Endothelial cell of umbilical vein (primary cell): ENCODE results near the gene CEP250. TPM values are rescaled to one million over a fixed set of nuclear protein-coding genes. Genes with fewer than 3 reads are reported as not detected.

Experiments
- BruUV-seq: library from RNA; stranded (reverse); fragments of 400-500 nt; replicated peaks from 2 replicates; lab custom pipeline; 2021; lab: Mats Ljungman, UMichigan
- CTCF ChIA-PET: fragments of 300-600, 350-600 bp; sonication (Branson Sonifier 250); formaldehyde crosslinking; loops from one replicate; lab custom pipeline; 2021; ENCODE audit warnings: antibody characterized with exemption, inconsistent platforms; lab: Charles Lee
- POLR2A ChIA-PET: fragments of 300-600, 350-600 bp; sonication (Branson Sonifier 250); formaldehyde crosslinking; loops from one replicate; lab custom pipeline; 2021; ENCODE audit warnings: antibody characterized with exemption, inconsistent platforms; lab: Charles Lee
- DNase-seq: peaks from one replicate; pipeline ENCODE4 v3.0.0-alpha.2; 2011; ENCODE audit warnings: low read depth, low spot score
- FAIRE-seq: peaks from 2 replicates; lab custom pipeline; 2011; peaks lifted over from hg19 to GRCh38; lab: Jason Lieb, UNC
- H2AFZ ChIP-seq: 2 replicates; pipeline ENCODE4 v1.6.0; 2012; ENCODE audit warnings: low read depth, low read length, control low read depth, inconsistent platforms
- H3K27ac ChIP-seq: 2 replicates; pipeline ENCODE4 v1.5.1; 2011; ENCODE audit warnings: low read depth, mild to moderate bottlenecking, control low read depth, low read length, moderate library complexity; ENCODE audit not compliant: insufficient read depth
- H3K27me3 ChIP-seq, 2 experiments: 2 replicates each; pipeline versions ENCODE4 v1.6.0 to v1.6.1; 2011; ENCODE audit warnings: low read length in 2 of 2, mixed read lengths in 1 of 2; ENCODE audit not compliant: control insufficient read depth in 2 of 2, insufficient read depth in 2 of 2
- H3K36me3 ChIP-seq, 2 experiments: 2 replicates in 1 of 2; 3 replicates in 1 of 2; pipeline ENCODE4 v1.5.1; 2011; ENCODE audit warnings: low read length in 2 of 2, mild to moderate bottlenecking in 1 of 2, moderate library complexity in 1 of 2; ENCODE audit not compliant: control insufficient read depth in 2 of 2, insufficient read depth in 2 of 2; ENCODE audit errors: extremely low read depth in 1 of 2
- H3K4me1 ChIP-seq: 3 replicates; pipeline ENCODE4 v1.5.1; 2011; ENCODE audit warnings: mild to moderate bottlenecking, low read length; ENCODE audit not compliant: control insufficient read depth, insufficient read depth; ENCODE audit errors: extremely low read depth
- H3K4me2 ChIP-seq: 2 replicates; pipeline ENCODE4 v1.6.1; 2011; ENCODE audit warnings: low read length, control low read depth, mixed read lengths; ENCODE audit not compliant: insufficient read depth
- H3K4me3 ChIP-seq, 3 experiments: fragments of 200-600 bp in 1 of 3; sonication (generic), shearing (Covaris generic) in 1 of 3; replicated peaks in 1 of 3; 2 replicates each; pipeline ENCODE4 v1.5.1; 2011 to 2016; ENCODE audit warnings: control low read depth in 3 of 3, low read length in 3 of 3, mild to moderate bottlenecking in 2 of 3, inconsistent platforms in 1 of 3, low read depth in 1 of 3, moderate library complexity in 1 of 3; ENCODE audit not compliant: insufficient read depth in 1 of 3
- H3K79me2 ChIP-seq: 2 replicates; pipeline ENCODE4 v1.6.0; 2012; ENCODE audit warnings: low read length, inconsistent platforms; ENCODE audit not compliant: control insufficient read depth, insufficient read depth
- H3K9ac ChIP-seq: replicated peaks from 2 replicates; pipeline ENCODE3; 2011; ENCODE audit warnings: low read length, control low read depth; ENCODE audit not compliant: insufficient read depth; ENCODE audit errors: extremely low read depth
- H3K9me1 ChIP-seq: replicated peaks from 3 replicates; pipeline ENCODE4 v1.6.0; 2011; ENCODE audit warnings: mild to moderate bottlenecking, low read length; ENCODE audit not compliant: control insufficient read depth, insufficient read depth; ENCODE audit errors: extremely low read depth
- H3K9me3 ChIP-seq: replicated peaks from 2 replicates; pipeline ENCODE4 v1.5.1; 2012; ENCODE audit warnings: low read length, inconsistent platforms; ENCODE audit not compliant: control insufficient read depth, insufficient read depth
- H4K20me1 ChIP-seq: replicated peaks from 2 replicates; pipeline ENCODE3; 2011; ENCODE audit warnings: mild to moderate bottlenecking, low read length; ENCODE audit not compliant: control insufficient read depth, insufficient read depth; ENCODE audit errors: extremely low read depth
- EZH2 ChIP-seq: IDR thresholded peaks from 2 replicates; pipeline ENCODE4 v1.6.1; 2012; ENCODE audit warnings: borderline replicate concordance, low read depth, mild to moderate bottlenecking, moderate library complexity, low read length, inconsistent platforms; ENCODE audit not compliant: severe bottlenecking
- FOS ChIP-seq: IDR thresholded peaks from 2 replicates; pipeline ENCODE4 v1.6.1; 2011; ENCODE audit warnings: mild to moderate bottlenecking, low read length, moderate library complexity, borderline replicate concordance; ENCODE audit not compliant: insufficient read depth
- GATA2 ChIP-seq: IDR thresholded peaks from 2 replicates; pipeline ENCODE4 v1.7.0; 2011; ENCODE audit warnings: low read depth, mild to moderate bottlenecking, moderate library complexity, mixed read lengths, low read length; ENCODE audit not compliant: insufficient read length, insufficient read depth
- MAX ChIP-seq: IDR thresholded peaks from 2 replicates; pipeline ENCODE4 v1.6.1; 2011; ENCODE audit not compliant: insufficient read depth, insufficient read length
- MYC ChIP-seq: IDR thresholded peaks from one replicate; pipeline ENCODE4 v1.6.1; 2011; ENCODE audit warnings: mild to moderate bottlenecking, low read depth, low read length
- POLR2A ChIP-seq: IDR thresholded peaks from 2 replicates; pipeline ENCODE4 v1.6.1; 2012; ENCODE audit warnings: low read depth, mild to moderate bottlenecking, control low read depth, low read length
- POLR2AphosphoS5 ChIP-seq: IDR thresholded peaks from 2 replicates; pipeline ENCODE4 v1.6.1; 2012; ENCODE audit warnings: low read depth, mild to moderate bottlenecking, control low read depth, low read length, moderate library complexity; ENCODE audit not compliant: insufficient read depth
- dilution Hi-C: fragments of 300-500 bp; cut with MboI; formaldehyde crosslinking; loops from one replicate; pipeline ENCODE4 v1.15.0; 2019; ENCODE audit warnings: low sequenced_read_pairs; ENCODE audit not compliant: extremely low pct_ligation_motif_present
- intact Hi-C: fragments of 100-400 bp; cut with micrococcal nuclease; formaldehyde crosslinking; loops from one replicate; pipeline ENCODE4 v1.10.0; 2022
- polyA plus RNA-seq, 4 experiments: library from polyadenylated mRNA; depleted of rRNA in 3 of 4; stranded (reverse) in 3 of 4; unstranded in 1 of 4; fragments of >200 nt; gene quantifications; 2 replicates each; pipeline versions ENCODE4 v1.2.1 to v1.2.3, GENCODE V29; 2011 to 2012; ENCODE audit warnings: missing spikeins in 1 of 4
- total RNA-seq: library from RNA; stranded (reverse); gene quantifications from 2 replicates; pipeline ENCODE4 v1.2.3, GENCODE V29; 2021

Gene CEP250
- total and polyA plus RNA-seq, 2 donors (not counting 3 experiments of a cell fraction or from before 2014, with no cell fraction given), result 5.3 to 58.9 TPM

DNA sequence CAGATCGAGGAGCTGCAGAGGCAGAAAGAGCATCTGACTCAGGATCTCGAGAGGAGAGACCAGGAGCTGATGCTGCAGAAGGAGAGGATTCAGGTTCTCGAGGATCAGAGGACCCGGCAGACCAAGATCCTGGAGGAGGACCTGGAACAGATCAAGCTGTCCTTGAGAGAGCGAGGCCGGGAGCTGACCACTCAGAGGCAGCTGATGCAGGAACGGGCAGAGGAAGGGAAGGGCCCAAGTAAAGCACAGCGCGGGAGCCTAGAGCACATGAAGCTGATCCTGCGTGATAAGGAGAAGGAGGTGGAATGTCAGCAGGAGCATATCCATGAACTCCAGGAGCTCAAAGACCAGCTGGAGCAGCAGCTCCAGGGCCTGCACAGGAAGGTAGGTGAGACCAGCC is 47.9 kb downstream of the CEP250 start:
- no peak overlapping the region for H3K9ac ChIP-seq
- no peak overlapping the region for H3K4me2 ChIP-seq
- H2AFZ ChIP-seq, result no peak overlapping the region
- no peaks in the 10 kb centered on the region for H3K27me3 ChIP-seq
- H3K79me2 ChIP-seq, result no peaks in the 10 kb centered on the region
- H3K4me1 ChIP-seq, result no peaks in the 10 kb centered on the region
- dilution Hi-C loops (no loop called here), intact Hi-C loops (no loop called here)
- no peaks in the 10 kb centered on the region for H4K20me1 ChIP-seq
- H3K27ac ChIP-seq, result no peak overlapping the region
- ChIA-PET POLR2A (no interaction called here), CTCF (interaction anchor here (0.9 to 1.6 kb wide), 4 partner anchors 9 to 37 kb away, joined by 3 to 6 read pairs (median 3); no protein-coding TSS in a partner anchor)
- H3K4me3 ChIP-seq, result no peak overlapping the region
- no TSS peak for BruUV-seq
- no peak for TF ChIP-seq GATA2
- no peak for TF ChIP-seq POLR2AphosphoS5
- TF ChIP-seq MAX, result no peak
- TF ChIP-seq POLR2A, result no peak
- TF ChIP-seq FOS, result no peak
- TF ChIP-seq MYC, result no peak
- TF ChIP-seq EZH2, result no peak
- no peaks in the 10 kb centered on the region for H3K9me1 ChIP-seq
- DNase-seq (no peak), FAIRE-seq (no peak)
- no peaks in the 10 kb centered on the region for H3K9me3 ChIP-seq
- H3K36me3 ChIP-seq, result peaks cover 11 to 42% of the 10 kb centered on the region in 2 experiments
